ENCODE measurements around the gene SUGT1. TPM values are rescaled to one million over a fixed set of nuclear protein-coding genes. Genes with fewer than 3 reads are reported as not detected.

SUGT1 gene
- total and polyA plus RNA-seq, 10 donors = 24.7 to 36.9 (median 28.8) TPM

GRCh38 chr13:52725302-52725701 is 72.7 kb downstream of the SUGT1 start:
- no peaks in the 10 kb centered on the region for H3K36me3 ChIP-seq
- 67 to 97% (median 90%) methylated on average over 1 of the region's 1 CpG for WGBS, 5 donors

GRCh38 chr13:52726258-52726657 is 73.6 kb downstream of the SUGT1 start:
- Histone ChIP-seq H3K4me1 (no peaks in the 10 kb centered on the region), H3K27ac (no peak overlapping the region), H3K36me3 (no peaks in the 10 kb centered on the region), H3K27me3 (replicated peaks in 1 of 7) (peaks cover 0 to 15% (median 0%) of the 10 kb centered on the region in 7 donors), H3K4me3 (no peak overlapping the region), H3K9me3 (peaks cover 0 to 15% (median 4%) of the 10 kb centered on the region in 8 donors)
- 88 to 96% (median 92%) methylated on average over 2 of the region's 2 CpGs for WGBS, 5 donors
- TF ChIP-seq, protein P1, sequence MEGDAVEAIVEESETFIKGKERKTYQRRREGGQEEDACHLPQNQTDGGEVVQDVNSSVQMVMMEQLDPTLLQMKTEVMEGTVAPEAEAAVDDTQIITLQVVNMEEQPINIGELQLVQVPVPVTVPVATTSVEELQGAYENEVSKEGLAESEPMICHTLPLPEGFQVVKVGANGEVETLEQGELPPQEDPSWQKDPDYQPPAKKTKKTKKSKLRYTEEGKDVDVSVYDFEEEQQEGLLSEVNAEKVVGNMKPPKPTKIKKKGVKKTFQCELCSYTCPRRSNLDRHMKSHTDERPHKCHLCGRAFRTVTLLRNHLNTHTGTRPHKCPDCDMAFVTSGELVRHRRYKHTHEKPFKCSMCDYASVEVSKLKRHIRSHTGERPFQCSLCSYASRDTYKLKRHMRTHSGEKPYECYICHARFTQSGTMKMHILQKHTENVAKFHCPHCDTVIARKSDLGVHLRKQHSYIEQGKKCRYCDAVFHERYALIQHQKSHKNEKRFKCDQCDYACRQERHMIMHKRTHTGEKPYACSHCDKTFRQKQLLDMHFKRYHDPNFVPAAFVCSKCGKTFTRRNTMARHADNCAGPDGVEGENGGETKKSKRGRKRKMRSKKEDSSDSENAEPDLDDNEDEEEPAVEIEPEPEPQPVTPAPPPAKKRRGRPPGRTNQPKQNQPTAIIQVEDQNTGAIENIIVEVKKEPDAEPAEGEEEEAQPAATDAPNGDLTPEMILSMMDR (IDR thresholded peaks at IDR 0.05 in 8 of 11, conservative IDR thresholded peaks at IDR 0.05 in 3 of 11) = no peak
- TF ChIP-seq POLR2A (IDR thresholded peaks at IDR 0.05) (no peak), POLR2AphosphoS5 (IDR thresholded peaks at IDR 0.05) (no peak)
- DNase-seq = no peak
- intact Hi-C loops (cut with DNase I; ENCODE audit: low total_unique reads) = no loop called here

More at GRCh38 chr13:52725302-52725701, 72.7 kb downstream of the SUGT1 start:
- H3K4me3 ChIP-seq = no peak overlapping the region
- intact Hi-C loops (cut with DNase I; ENCODE audit: low total_unique reads) = no loop called here
- H3K27ac ChIP-seq = no peak overlapping the region
- no peak for DNase-seq
- H3K9me3 ChIP-seq = peaks cover 0 to 15% (median 4%) of the 10 kb centered on the region in 8 donors
- no peaks in the 10 kb centered on the region for H3K4me1 ChIP-seq
- TF ChIP-seq POLR2A (IDR thresholded peaks at IDR 0.05) (no peak), POLR2AphosphoS5 (IDR thresholded peaks at IDR 0.05) (no peak)
- TF ChIP-seq, protein P1 (IDR thresholded peaks at IDR 0.05 in 8 of 11, conservative IDR thresholded peaks at IDR 0.05 in 3 of 11) = no peak
- peaks cover 0 to 23% (median 3%) of the 10 kb centered on the region in 7 donors for H3K27me3 ChIP-seq (replicated peaks in 1 of 7)

DNA sequence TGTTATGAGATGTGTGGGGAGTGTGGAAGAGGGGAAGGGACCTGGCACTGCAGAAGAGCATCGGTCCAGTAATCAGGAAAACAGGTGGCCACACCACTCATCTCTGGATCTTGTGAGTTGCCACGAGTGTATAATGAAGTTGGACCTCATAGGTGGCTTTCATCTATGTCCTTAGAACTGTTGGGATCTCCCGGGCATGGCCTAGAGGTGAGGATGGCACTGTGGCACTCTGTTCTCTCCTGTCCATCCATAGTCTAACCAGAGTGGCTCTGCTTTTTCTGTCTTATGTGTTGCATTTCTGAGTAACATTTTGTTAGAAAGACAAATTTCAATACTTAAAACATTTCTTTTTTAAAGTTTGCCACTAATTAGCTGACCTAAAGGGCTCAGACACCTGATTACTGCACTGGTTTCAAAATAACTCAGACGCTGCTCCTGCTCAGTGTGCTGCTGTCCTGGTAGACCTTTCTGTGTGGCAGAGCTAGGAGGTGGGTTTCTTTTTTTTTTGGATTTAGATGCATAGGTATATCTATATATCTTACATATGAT is 81.5 kb downstream of the SUGT1 start:
- H3K4me1 ChIP-seq = peaks cover 0 to 10% (median 8%) of the 10 kb centered on the region in 6 donors
- 73 to 86% (median 82%) methylated on average over 4 of the region's 4 CpGs for WGBS, 5 donors
- H3K4me3 ChIP-seq = no peak overlapping the region
- intact Hi-C loops (cut with DNase I; ENCODE audit: low total_unique reads) = no loop called here
- DNase-seq = no peak
- H3K9me3 ChIP-seq = no peaks in the 10 kb centered on the region
- TF ChIP-seq POLR2A (IDR thresholded peaks at IDR 0.05) (no peak), POLR2AphosphoS5 (IDR thresholded peaks at IDR 0.05) (no peak)
- TF ChIP-seq, protein P1 (IDR thresholded peaks at IDR 0.05 in 8 of 11, conservative IDR thresholded peaks at IDR 0.05 in 3 of 11) = no peak
- no peak overlapping the region for H3K27ac ChIP-seq
- H3K36me3 ChIP-seq = no peaks in the 10 kb centered on the region
- H3K27me3 ChIP-seq (replicated peaks in 1 of 7) = peaks cover 3 to 21% (median 9%) of the 10 kb centered on the region in 7 donors

DNA sequence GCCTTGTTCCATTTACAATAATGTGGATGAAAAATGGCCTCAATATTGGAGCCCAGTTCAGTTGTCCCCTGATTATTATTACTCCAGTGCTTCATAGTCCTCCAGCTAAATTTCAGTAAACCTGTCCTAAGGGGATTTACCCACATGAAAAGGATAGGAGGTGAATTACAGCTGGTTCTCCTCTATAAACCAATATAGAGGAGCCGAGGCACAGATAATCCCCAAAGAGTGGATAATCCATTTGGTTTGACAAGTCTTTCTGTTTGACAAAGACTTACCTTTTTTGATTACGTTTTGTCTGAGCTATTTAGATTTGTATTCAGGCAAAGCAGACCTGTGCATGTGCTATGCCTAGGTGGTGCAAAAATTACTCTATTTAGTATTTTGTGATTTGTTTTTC is 84.3 kb downstream of the SUGT1 start:
- Histone ChIP-seq H3K4me3 (no peak overlapping the region), H3K36me3 (no peaks in the 10 kb centered on the region), H3K27ac (no peak overlapping the region), H3K9me3 (no peaks in the 10 kb centered on the region), H3K27me3 (replicated peaks in 1 of 7) (peaks cover 3 to 49% (median 28%) of the 10 kb centered on the region in 7 donors), H3K4me1 (peaks cover 0 to 18% (median 12%) of the 10 kb centered on the region in 6 donors)
- DNase-seq = no peak
- TF ChIP-seq, protein P1 (IDR thresholded peaks at IDR 0.05 in 8 of 11, conservative IDR thresholded peaks at IDR 0.05 in 3 of 11) = no peak
- TF ChIP-seq POLR2AphosphoS5 (IDR thresholded peaks at IDR 0.05) = no peak
- no peak for TF ChIP-seq POLR2A (IDR thresholded peaks at IDR 0.05)
- WGBS, 5 donors = 79 to 95% (median 88%) methylated on average over 2 of the region's 2 CpGs
- intact Hi-C loops (cut with DNase I; ENCODE audit: low total_unique reads) = no loop called here

All from spleen (tissue), 11 donors.